HG02798 (cell line): ENCODE data around the gene CACNA2D3.

Experiments used
- ATAC-seq: cut with Tn5 transposase; IDR thresholded peaks from one replicate; pipeline ENCODE4 v1.9.1; 2021; ENCODE audit warnings: mild to moderate bottlenecking; ENCODE audit not compliant: unreplicated experiment, poor library complexity

The CACNA2D3 gene

DNA sequence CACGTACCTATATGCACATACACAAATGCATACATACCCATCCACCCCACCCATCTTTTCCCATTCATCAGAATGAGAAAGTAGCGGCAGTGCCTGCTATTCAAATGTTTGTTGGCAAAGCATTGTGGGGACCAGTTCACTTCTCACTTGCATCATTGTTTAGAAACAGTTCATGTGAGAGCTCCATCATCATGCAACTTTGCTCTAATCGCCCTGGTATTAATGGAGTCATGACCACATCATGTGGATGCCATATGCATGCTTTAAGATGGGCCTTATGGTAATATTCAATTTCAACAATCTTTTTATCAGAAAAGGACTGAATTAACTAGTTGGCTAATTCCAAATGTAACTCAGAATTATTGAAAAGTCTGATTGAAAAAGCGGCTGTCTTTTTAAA is 725.0 kb downstream of the CACNA2D3 start:
- no peak for ATAC-seq

DNA sequence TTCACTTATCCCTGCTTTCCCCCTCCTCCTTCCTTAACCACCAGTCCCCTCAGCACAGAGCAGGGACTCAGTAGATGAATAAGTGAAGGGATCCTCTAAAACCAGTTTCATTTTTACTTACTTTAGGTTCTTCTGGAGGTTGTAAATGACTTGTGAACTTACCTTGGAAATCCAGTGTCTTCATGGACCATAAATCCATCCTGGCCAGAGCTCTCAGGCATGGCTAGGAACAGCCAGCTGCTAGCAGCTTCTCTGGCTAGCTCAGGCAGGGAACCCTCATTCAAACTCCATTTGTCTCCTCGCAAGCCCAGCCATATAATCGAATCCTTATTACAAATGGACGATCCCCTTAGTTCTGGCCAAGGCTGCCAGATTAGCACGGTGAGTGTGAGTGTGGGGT is 727.0 kb downstream of the CACNA2D3 start:
- no peak for ATAC-seq

- no peak for ATAC-seq
Measured at GRCh38 chr3:54850484-54851018, 728.2 kb downstream of the CACNA2D3 start.

- peak; percentile 86 for ATAC-seq
Measured at GRCh38 chr3:54853573-54854404, 731.4 kb downstream of the CACNA2D3 start.

DNA sequence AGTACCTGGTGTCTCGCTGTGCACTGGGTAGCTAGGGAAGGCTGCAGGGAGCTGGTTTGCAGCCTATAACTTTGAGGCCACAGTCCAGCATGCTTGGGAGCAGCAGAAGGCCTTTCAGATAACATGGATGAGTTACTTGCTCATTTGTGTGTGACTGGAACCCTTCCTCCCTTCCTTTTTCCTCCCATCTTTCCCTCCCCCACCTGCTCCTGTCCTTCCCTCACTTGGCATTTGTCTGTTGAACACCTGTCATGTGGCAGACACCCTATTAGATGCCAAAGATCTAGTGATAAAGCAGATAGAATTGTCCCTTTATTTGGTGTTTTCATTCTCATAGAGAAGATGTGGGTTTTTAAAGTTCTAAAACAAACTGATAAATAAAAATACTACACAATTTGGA is 733.9 kb downstream of the CACNA2D3 start:
- no peak for ATAC-seq

DNA sequence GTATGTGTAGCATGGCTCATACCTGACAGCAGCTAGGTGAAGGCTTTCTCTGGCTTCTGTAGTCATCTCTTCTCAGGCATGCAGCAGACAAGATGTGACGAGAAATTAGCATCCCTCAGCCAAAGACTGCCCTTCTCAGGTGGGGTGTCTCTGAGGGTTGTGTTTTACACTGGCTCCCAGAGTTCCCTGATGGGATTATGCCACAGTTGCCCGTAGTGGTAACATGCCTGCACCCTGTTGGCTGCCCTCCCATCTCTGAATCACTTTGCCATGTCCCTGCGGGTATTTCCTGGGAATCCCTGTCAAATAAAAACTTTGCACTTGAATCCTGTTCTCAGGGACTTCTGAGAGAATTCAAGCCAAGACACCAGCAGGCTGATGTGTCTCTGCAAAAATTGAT is 735.0 kb downstream of the CACNA2D3 start:
- no peak for ATAC-seq

DNA sequence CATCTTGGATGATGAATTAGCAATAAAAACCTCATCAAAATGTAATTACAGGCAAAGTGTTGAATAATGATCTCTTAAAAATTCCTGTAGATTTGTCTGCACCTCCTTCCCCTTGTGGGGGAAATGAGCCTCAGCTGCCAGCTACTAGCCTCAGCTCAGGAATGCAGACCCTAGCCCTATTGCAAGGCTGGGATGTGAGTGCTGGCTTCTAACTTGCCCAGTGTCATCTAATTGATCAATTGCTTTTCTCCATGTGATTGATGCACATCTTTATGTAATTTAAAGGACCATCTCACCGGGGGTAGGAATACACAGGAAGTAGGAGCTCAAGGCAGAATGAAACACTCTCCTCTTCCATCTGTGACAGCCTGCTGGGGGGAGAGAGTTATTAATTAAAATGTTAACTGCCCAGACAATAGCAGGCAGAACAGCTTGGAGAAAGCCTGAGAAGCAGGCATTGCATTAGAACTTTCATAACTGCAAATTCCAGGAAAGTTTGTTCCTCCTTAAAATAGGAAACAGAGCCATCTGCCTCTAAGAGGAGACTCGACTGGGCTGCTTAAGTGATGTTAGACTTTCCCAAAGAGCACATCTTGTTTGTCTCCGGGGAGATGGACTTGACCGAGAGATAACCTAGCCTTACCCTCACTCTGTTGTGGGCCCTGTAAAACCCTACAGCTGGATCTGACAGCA is 735.9 kb downstream of the CACNA2D3 start:
- ATAC-seq = no peak

DNA sequence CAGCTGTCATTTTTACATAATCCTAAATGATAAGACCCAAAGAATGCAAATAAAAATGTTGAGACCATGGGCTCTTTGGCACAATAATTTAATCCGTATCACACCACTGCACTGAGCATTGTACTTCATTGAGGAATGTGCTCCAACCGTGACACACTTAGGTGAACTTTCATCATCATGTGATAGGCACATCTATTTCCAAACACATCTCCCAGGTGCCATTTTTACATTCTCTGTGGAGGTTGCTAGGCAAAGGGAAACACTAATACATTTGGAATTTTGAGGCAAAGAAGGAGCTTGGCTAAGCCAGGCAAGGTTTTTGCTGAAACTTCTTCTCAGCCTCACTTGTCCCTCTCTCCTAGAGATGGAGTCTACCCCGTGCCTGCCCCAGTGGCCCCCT is 736.8 kb downstream of the CACNA2D3 start:
- no peak for ATAC-seq

DNA sequence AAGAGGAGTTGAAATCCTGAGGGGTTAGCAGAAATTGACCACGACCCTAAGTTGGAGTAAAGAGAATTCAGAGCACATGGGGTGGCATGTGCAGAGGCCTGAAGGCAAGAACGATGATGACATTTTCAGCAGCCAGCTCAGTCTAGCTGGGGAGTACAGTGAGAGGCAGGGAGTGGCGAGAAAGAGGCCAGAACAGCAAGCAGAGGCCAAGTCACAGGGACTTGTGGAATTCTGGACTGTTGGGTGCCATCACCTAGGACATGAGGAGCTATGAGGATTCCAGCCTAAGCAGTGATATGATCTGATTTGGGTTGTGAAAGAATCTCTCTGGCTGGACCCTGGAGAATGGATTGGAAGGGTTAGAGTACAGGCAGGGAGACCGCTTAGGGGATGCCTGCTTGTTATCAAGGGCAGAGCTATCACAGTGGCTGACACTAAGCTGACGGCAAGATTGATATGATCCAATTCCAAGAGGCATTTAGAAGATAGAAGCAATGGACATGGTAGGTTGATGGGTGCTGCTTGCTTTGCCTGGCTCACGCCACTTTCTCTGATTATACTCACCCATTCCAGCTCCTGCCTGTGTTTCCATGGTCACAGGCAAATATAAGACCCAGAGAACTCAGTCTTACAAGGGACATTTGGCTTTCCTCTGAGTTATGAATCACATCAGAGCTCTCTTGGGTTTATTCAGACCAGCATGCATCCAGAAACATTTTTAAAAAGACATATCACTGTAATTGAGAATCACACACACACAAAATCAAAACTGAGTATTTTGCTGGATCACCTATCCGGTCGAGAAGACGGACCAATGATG is 739.1 kb downstream of the CACNA2D3 start:
- ATAC-seq = no peak

DNA sequence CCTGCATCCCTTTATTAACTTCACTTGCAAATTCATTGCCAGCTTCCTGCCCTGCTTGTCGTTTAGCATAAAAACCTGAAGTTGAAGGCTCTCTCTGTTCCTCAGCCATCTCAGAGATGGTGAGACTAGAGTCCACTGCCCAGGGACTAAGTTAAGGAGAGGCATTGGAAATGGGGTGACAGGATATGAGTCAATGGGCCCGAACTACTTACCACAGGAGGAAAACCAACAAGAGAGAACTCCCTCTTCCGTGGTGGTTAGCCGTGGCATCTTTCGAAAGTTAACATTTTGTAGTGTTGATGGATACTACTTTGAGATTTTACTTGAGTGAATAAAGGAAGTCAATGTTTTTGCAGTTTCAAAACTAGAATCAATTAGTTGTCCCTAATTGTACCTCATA is 740.2 kb downstream of the CACNA2D3 start:
- no peak for ATAC-seq

- no peak for ATAC-seq
Measured at GRCh38 chr3:54863366-54863765, 741.0 kb downstream of the CACNA2D3 start.

DNA sequence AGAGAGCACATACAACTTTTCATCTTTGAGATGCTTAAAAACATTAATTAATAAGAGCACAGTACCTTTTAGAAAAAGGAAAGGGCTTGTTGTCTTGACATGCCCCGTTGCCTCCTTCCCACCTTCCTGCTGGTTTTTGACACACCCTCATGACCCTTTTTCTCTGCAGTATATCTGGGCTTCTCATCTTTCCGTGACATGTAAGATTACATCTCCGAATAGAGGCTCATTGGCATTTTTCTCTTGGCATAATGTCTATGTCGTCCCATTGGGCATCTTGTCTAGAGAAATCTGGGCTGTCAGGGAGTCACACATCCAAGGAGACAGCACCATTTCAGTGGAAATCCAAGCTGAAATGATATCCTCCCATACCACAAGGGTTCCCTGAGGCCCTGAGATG is 741.4 kb downstream of the CACNA2D3 start:
- ATAC-seq = no peak

DNA sequence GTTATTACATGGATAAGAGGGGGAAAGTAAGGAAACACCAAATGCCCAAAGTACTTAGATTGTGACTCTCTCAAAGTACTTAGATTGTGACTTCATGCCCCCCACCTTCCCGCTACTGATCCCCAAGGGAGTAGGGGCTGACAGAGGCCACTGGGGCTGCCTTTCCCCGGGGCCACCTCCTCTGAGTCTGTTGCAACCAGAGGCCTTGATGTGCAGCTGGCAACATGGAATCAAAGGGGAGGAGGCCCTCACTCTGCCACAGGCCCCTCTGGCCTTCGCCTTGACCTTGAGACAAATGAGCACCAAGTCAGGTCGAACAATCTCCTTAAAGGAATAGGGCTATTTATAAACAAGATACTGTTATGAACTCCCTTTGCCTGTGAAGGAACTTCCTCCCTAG is 743.0 kb downstream of the CACNA2D3 start:
- ATAC-seq = no peak

GRCh38 chr3:54866251-54866650 is 743.9 kb downstream of the CACNA2D3 start:
- no peak for ATAC-seq

DNA sequence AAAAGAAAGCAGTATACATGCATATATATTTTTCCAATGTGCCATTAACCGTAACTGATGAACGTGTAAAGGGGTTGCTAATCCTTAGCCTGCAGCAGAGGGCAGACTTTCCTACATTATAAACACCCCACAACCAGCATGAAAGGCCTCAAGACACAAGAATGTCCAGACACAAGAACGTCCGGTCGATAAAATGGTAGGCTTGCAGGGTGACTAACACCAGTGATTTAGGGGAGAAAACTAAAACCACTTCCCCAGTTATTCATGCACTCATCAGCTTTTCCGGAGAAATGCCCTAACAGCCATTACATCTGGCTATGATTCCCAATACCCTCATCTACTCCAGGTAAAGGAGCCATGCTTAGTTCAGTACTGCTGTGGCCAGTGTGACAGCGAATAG is 748.1 kb downstream of the CACNA2D3 start:
- no peak for ATAC-seq

GRCh38 chr3:54871867-54872266 is 749.5 kb downstream of the CACNA2D3 start:
- ATAC-seq = no peak

- no peak for ATAC-seq
Measured at GRCh38 chr3:54873059-54874010, 751.0 kb downstream of the CACNA2D3 start.

DNA sequence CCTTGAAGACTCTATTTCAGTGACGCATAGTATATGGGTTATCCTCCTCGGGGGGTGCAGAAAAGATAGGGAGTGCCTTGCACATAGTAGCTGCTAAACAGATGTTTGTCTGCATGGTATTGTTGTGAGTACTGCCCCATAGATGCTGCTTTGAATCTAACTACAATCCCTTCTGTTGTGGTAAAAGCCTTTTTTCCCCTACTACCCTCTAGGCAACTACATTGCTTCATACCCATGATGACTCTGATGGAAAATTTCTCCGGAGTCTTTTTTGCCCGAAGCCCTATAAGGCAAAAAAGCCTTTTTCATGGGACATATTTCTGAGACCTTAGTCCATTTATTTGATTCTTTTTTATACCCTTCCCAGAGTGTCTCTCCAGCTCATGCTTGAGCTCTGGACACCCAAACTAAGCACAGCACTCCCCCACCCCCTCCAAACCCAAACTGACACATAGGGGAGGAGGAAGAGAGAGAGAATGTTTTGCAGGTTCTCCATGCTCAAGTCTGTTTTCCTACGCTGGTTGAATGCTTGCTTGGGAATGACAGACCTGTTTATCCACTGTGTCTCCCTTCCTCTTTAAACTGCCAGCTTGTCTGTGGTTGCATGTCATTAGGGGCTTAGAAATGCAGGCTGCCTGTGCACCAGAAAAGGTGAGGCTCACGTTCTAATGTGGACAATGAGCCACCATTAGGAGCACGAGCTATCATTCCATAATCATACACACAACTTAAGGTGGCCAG is 752.6 kb downstream of the CACNA2D3 start:
- ATAC-seq = no peak
